Measurements from ENCODE around the gene EPN1. TPM values are rescaled to one million over a fixed set of nuclear protein-coding genes. Genes with fewer than 3 reads are reported as not detected.
A peak's percentile ranks its signal among the peaks of the same experiment; 100 is the strongest.

EPN1 gene
- 87.6 TPM for total RNA-seq

GRCh38 chr19:55674841-55675660, at the start of gene EPN1:
Gene EPN1, plus strand, starts transcription at chr19:55675226. Its CDS starts 3,402 bp downstream, at chr19:55678628.
- intact Hi-C loops (cut with DNase I): no loop called here
- DNase-seq (ENCODE audit: low spot score): peak; percentile 97
- peak; percentile 98 for ATAC-seq

GRCh38 chr19:55626350-55626749, 48.7 kb upstream of the EPN1 start:
- no peak for DNase-seq (ENCODE audit: low spot score)
- intact Hi-C loops (cut with DNase I): no loop called here
- no peak for ATAC-seq

- peak; percentile 92 for DNase-seq (ENCODE audit: low spot score)
- intact Hi-C loops (cut with DNase I): no loop called here
- ATAC-seq: peak; percentile 65
Measured at GRCh38 chr19:55632463-55632834, 42.6 kb upstream of the EPN1 start.

DNA sequence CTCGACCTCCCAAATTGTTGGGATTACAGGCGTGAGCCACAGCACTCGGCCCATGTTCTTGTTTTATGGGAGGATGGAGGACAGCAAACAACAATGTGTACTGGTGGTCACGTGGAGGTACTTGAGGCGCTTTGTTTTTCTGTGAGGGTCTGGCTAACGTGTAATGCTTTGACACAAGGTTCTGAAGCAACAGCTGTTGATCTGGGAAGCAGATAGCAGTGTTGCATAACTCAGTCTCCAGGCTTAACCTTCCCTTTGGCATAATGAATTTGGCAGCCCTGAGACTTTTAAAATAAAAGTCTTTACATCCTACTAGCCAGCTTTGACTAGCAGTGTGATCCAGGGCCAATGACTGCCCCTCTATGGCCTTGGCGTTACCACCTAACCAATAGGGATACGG, 41.2 kb upstream of the EPN1 start:
- intact Hi-C loops (cut with DNase I): no loop called here

GRCh38 chr19:55635334-55635717, 39.7 kb upstream of the EPN1 start:
- peak; percentile 61 for DNase-seq (ENCODE audit: low spot score)
- intact Hi-C loops (cut with DNase I): no loop called here
- ATAC-seq: peak; percentile 4

More for the DNA sequence above, 41.2 kb upstream of the EPN1 start:
- DNase-seq (ENCODE audit: low spot score): no peak
- ATAC-seq: peak; percentile 13

- DNase-seq (ENCODE audit: low spot score): peak; percentile 54
- intact Hi-C loops (cut with DNase I): no loop called here
- no peak for ATAC-seq
Measured at GRCh38 chr19:55635856-55636440, 39.1 kb upstream of the EPN1 start.

GRCh38 chr19:55636723-55637122, 38.3 kb upstream of the EPN1 start:
- DNase-seq (ENCODE audit: low spot score): no peak
- no peak for ATAC-seq
- intact Hi-C loops (cut with DNase I): no loop called here

DNA sequence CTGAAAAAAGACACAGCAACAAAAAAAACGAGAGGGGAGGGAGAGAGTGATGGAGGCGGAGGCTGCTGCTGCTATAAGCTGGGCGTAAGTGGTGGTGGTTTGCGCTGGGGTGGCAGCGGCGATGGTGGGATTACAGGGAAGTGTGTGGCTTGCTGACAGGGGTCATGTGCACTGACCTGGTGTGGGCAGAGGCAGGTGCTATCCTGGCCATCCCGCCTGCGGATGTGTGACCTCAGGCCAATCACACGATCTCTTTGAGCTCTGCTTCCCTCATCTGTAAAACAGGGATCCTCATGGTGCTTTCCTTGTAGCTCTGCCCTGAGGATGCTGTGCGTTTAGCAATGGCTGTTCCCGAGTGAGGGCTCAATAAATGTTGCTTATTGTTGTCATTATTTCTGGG, 37.5 kb upstream of the EPN1 start:
- intact Hi-C loops (cut with DNase I): no loop called here
- no peak for ATAC-seq

DNA sequence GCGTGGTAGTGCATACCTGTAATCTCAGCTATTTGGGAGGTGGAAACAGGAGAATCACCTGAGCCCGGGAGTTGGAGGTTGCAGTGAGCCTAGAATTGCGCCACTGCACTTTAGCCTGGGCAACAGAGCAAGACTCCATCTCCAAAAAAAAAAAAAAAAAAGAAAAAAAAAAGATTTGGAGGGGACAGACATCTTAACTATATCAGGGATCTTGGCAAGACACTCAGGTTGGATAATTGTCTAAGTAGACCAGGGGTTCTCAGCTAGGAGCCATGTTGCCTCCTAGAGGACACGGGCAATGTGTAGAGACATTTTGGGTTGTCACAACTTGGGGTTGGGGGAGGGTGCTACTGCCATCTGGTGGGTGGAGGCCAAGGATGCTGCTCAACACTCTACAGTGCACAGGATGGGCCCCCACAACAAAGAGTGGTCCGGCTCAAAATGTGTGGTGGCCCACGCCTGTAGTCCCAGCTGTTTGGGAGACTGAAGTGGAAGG, 36.1 kb upstream of the EPN1 start:
- DNase-seq (ENCODE audit: low spot score) (no peak), ATAC-seq (no peak)
- intact Hi-C loops (cut with DNase I): no loop called here

More for the DNA sequence above, 37.5 kb upstream of the EPN1 start:
- no peak for DNase-seq (ENCODE audit: low spot score)

DNA sequence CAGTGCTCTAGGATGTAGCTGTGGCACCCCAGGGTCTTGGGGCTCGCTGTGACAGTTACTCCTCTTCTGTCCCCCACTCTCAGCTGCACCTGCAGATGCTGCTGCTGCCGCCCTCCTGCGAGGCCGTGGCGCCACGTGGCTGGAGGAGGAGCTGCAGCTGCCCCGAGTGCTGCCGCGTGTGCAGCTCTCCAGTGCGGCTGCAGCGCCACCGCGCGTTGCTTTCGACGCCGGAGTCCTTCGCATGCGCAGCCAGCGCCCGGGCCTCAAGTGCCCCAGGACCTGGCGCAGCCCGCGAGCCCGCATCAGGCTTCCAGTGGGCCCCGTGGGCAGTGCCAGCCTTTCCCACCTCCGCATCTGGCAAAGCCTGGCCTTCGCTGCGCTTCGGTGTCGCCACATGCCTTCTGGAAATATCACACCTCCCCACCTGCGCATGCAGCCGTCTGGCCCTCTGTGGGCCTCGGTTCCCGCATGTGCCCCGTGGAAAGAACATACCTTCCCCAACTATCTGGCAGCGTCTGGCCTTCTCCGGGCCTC, 34.9 kb upstream of the EPN1 start:
- intact Hi-C loops (cut with DNase I): no loop called here
- peak; percentile 62 for ATAC-seq
- DNase-seq (ENCODE audit: low spot score): peak; percentile 84

DNA sequence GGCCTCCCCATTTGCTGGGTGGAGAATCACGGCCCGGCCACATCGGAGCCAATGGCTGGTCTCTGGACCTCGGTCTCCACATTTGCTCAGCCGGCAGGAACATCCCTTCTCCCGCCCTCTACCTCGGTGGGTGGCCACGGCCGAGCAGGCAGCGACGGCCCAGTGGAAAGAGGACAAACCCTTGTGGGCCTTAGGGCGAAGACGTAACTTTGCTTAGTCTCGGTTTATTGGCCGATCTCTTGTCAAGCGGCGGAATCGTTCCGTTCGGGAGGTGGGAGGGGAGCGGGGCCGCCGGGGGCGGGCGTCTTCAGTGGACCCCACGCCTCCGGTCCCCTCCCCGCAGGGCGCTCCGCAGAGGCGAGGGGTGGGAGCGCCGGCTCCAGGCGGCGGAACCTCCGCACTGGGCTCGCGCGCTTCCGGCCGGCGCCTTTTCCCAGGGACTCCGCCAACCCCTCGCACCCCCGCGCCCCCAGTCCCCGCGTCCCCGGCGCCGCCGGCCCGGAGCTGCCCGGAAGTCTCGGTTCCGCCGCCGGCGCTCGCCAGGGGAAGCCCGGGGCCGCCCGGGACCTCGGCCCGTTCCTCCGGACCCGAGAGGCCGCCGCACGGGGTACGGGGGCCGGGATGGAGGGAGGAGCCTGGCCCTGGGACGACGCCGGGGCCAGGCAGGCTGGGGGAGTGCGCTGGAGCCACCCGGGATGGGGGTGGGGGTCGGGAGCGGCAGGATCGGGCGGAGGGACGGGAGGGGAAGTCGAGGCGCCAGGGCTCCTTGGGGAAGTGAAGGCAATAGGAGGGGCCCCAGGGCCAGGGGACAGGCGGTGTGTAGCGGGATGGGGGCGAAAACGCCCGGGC, 34.2 kb upstream of the EPN1 start, which contains the start of gene ZNF580:
TSS of gene ZNF580 (plus strand) at position 426 of the 849 bp plus-strand sequence. CDS start 1,507 bp downstream, outside the sequence.
- intact Hi-C loops (cut with DNase I): no loop called here
- ATAC-seq (peak; percentile 67), DNase-seq (ENCODE audit: low spot score) (peak; percentile 83)

DNA sequence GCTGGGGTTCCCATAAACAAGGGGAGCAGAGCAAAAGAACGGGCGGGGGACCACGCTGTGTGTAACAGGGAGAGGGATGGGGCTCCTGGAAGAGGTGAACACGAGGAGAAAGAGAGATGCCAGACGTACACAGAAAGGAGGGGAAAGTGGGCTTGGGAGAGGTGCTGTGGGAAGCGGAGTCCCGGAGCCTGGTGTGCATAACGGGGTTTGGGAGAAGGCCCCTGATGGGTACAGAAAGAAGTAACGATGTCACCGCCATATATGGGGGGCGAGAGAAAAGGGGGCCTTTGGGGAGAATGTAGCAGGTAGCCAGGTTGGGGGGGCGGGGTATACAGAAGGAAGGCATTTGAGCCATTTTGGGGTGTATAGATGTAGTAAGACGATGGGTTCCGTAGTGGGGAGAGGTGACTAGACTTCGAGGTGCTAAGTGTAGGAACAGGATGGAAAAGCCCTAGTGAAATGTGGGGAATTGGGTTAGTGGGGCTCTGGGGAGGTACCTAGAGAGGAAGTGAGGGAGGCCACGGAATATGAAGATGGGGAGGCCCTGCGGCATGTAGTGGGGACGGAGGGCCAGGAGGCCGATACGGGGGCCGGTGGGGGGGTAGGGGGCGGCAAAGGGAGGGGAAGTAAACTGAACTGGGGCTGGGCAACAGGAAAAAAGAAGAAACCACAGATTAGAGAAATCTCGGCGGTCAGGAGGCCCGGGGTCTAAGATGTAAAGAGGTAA, 33.4 kb upstream of the EPN1 start:
- intact Hi-C loops (cut with DNase I): no loop called here
- DNase-seq (ENCODE audit: low spot score) (no peak), ATAC-seq (peak; percentile 4)

- DNase-seq (ENCODE audit: low spot score) (no peak), ATAC-seq (no peak)
- intact Hi-C loops (cut with DNase I): no loop called here
Measured at GRCh38 chr19:55642153-55643002, 32.6 kb upstream of the EPN1 start.

- DNase-seq (ENCODE audit: low spot score) (peak; percentile 81), ATAC-seq (peak; percentile 56)
- intact Hi-C loops (cut with DNase I): no loop called here
Measured at GRCh38 chr19:55643003-55643886, 31.8 kb upstream of the EPN1 start, which contains the start of gene ZNF581. Gene ZNF581, plus strand, starts transcription at chr19:55643649. Its CDS starts 923 bp downstream, at chr19:55644572.

GRCh38 chr19:55643887-55644176, 31.2 kb upstream of the EPN1 start:
- no peak for DNase-seq (ENCODE audit: low spot score)
- intact Hi-C loops (cut with DNase I): no loop called here
- ATAC-seq: no peak

DNA sequence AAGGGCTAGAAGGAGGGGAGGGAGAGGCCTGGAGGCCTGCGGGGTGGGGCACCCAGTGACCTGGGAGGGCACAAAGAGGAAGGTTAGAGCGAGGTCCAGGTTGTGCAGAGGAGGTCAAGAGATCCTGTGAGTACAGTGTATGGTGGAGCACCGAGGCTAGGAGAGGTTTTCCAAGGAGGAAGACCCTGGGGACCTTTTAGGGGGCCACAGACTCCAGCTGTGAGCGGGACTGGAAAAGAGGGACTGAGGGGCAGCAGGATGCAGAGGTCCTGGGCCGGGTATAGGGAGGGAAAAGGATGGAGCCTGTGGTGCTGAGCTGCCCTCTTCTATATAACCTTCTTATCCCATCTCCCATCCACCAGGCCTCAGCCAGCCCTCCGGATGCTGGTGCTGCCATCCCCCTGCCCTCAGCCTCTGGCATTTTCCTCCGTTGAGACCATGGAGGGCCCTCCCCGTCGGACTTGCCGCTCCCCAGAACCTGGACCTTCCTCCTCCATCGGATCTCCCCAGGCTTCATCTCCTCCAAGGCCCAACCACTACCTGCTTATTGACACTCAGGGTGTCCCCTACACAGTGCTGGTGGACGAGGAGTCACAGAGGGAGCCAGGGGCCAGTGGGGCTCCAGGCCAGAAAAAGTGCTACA, 30.7 kb upstream of the EPN1 start:
- intact Hi-C loops (cut with DNase I): no loop called here
- DNase-seq (ENCODE audit: low spot score) (no peak), ATAC-seq (no peak)

Measured in sciatic nerve (tissue), 2 donors.